ENCODE data around the gene MAN2B2. TPM values are rescaled to one million over a fixed set of nuclear protein-coding genes. Genes with fewer than 3 reads are reported as not detected.

Gene MAN2B2
- total and polyA plus RNA-seq, 10 donors: 7.9 to 40.3 (median 31.8) TPM

- Histone ChIP-seq H3K9me3 (peaks cover 0 to 21% (median 11%) of the 10 kb centered on the region in 8 donors), H3K27ac (no peak overlapping the region), H3K36me3 (no peaks in the 10 kb centered on the region), H3K4me3 (no peak overlapping the region), H3K27me3 (replicated peaks in 1 of 7) (peaks cover 0 to 82% (median 3%) of the 10 kb centered on the region in 7 donors), H3K4me1 (no peaks in the 10 kb centered on the region)
- intact Hi-C loops (cut with DNase I; ENCODE audit: low total_unique reads): no loop called here
- whole genome bisulfite sequencing, 5 donors: 92 to 100% (median 95%) methylated on average over 2 of the region's 2 CpGs
- DNase-seq: no peak
- TF ChIP-seq POLR2A (IDR thresholded peaks at IDR 0.05) (no peak), POLR2AphosphoS5 (IDR thresholded peaks at IDR 0.05) (no peak), CTCF (IDR thresholded peaks at IDR 0.05 in 8 of 11, conservative IDR thresholded peaks at IDR 0.05 in 3 of 11) (no peak)
Measured at GRCh38 chr4:6551660-6552059, 23.3 kb upstream of the MAN2B2 start.

GRCh38 chr4:6555519-6555918 lies 19.5 kb upstream of the MAN2B2 start:
- H3K36me3 ChIP-seq: no peaks in the 10 kb centered on the region
- TF ChIP-seq POLR2A (IDR thresholded peaks at IDR 0.05) (no peak), CTCF (IDR thresholded peaks at IDR 0.05 in 8 of 11, conservative IDR thresholded peaks at IDR 0.05 in 3 of 11) (no peak), POLR2AphosphoS5 (IDR thresholded peaks at IDR 0.05) (no peak)
- H3K9me3 ChIP-seq: peaks cover 0 to 21% (median 11%) of the 10 kb centered on the region in 8 donors
- DNase-seq: no peak
- intact Hi-C loops (cut with DNase I; ENCODE audit: low total_unique reads): no loop called here
- peaks cover 0 to 82% (median 11%) of the 10 kb centered on the region in 7 donors for H3K27me3 ChIP-seq (replicated peaks in 1 of 7)
- WGBS, 5 donors: 78 to 87% (median 82%) methylated on average over 9 to 13 of the region's 13 CpGs
- no peaks in the 10 kb centered on the region for H3K4me1 ChIP-seq
- H3K27ac ChIP-seq: no peak overlapping the region
- no peak overlapping the region for H3K4me3 ChIP-seq

- DNase-seq: no peak
- H3K9me3 ChIP-seq: peaks cover 0 to 14% (median 9%) of the 10 kb centered on the region in 8 donors
- no peak overlapping the region for H3K27ac ChIP-seq
- no peak overlapping the region for H3K4me3 ChIP-seq
- no peaks in the 10 kb centered on the region for H3K4me1 ChIP-seq
- TF ChIP-seq POLR2AphosphoS5 (IDR thresholded peaks at IDR 0.05): no peak
- no peak for TF ChIP-seq CTCF (IDR thresholded peaks at IDR 0.05 in 8 of 11, conservative IDR thresholded peaks at IDR 0.05 in 3 of 11)
- TF ChIP-seq POLR2A (IDR thresholded peaks at IDR 0.05): no peak
- H3K27me3 ChIP-seq (replicated peaks in 1 of 7): peaks cover 0 to 82% (median 18%) of the 10 kb centered on the region in 7 donors
- 82 to 87% (median 83%) methylated on average over 6 of the region's 6 CpGs for WGBS, 5 donors
- no peaks in the 10 kb centered on the region for H3K36me3 ChIP-seq
- intact Hi-C loops (cut with DNase I; ENCODE audit: low total_unique reads): no loop called here
Measured at GRCh38 chr4:6556263-6556662, 18.7 kb upstream of the MAN2B2 start.

- no peaks in the 10 kb centered on the region for H3K36me3 ChIP-seq
Measured at GRCh38 chr4:6557185-6557584, 17.8 kb upstream of the MAN2B2 start.

GRCh38 chr4:6557856-6558255 lies 17.1 kb upstream of the MAN2B2 start:
- TF ChIP-seq POLR2AphosphoS5 (IDR thresholded peaks at IDR 0.05) (no peak), POLR2A (IDR thresholded peaks at IDR 0.05) (no peak), CTCF (IDR thresholded peaks at IDR 0.05 in 8 of 11, conservative IDR thresholded peaks at IDR 0.05 in 3 of 11) (no peak)
- Histone ChIP-seq H3K9me3 (no peaks in the 10 kb centered on the region), H3K36me3 (no peaks in the 10 kb centered on the region), H3K4me3 (no peak overlapping the region), H3K27ac (no peak overlapping the region), H3K27me3 (replicated peaks in 1 of 7) (peaks cover under 1 to 87% (median 30%) of the 10 kb centered on the region in 7 donors), H3K4me1 (peaks cover 2 to 5% (median 4%) of the 10 kb centered on the region in 6 donors)
- WGBS, 5 donors: 78 to 84% (median 84%) methylated on average over 6 to 10 of the region's 10 CpGs
- no peak for DNase-seq
- intact Hi-C loops (cut with DNase I; ENCODE audit: low total_unique reads): no loop called here

More at GRCh38 chr4:6557185-6557584, 17.8 kb upstream of the MAN2B2 start:
- Histone ChIP-seq H3K27ac (no peak overlapping the region), H3K9me3 (peaks cover 0 to 4% (median under 1%) of the 10 kb centered on the region in 8 donors), H3K27me3 (replicated peaks in 1 of 7) (peaks cover 0 to 82% (median 25%) of the 10 kb centered on the region in 7 donors), H3K4me1 (no peaks in the 10 kb centered on the region), H3K4me3 (no peak overlapping the region)
- no peak for TF ChIP-seq POLR2A (IDR thresholded peaks at IDR 0.05)
- 70 to 78% (median 76%) methylated on average over 5 of the region's 5 CpGs for WGBS, 5 donors
- no peak for DNase-seq
- intact Hi-C loops (cut with DNase I; ENCODE audit: low total_unique reads): no loop called here
